ENCODE measurements around the gene TBXAS1.

TBXAS1 gene

GRCh38 chr7:140004672-140005071 lies 175.6 kb downstream of the TBXAS1 start:
- no peak overlapping the region for H3K27ac ChIP-seq (ENCODE audit: low read depth, low read length)
- H3K36me3 ChIP-seq (ENCODE audit: control insufficient read depth in 5 of 5, insufficient read depth in 5 of 5, low read length in 5 of 5) = no peaks in the 10 kb centered on the region
- H3K4me1 ChIP-seq (ENCODE audit: control insufficient read depth in 5 of 5, insufficient read depth in 5 of 5, low read length in 5 of 5) = no peaks in the 10 kb centered on the region
- no peak overlapping the region for H3K4me3 ChIP-seq (ENCODE audit: low read depth in 1 of 5, low read length in 5 of 5)
- H3K9me3 ChIP-seq (ENCODE audit: control insufficient read depth in 5 of 5, low read length in 5 of 5) = no peaks in the 10 kb centered on the region
- H3K9ac ChIP-seq (ENCODE audit: low read length in 5 of 5) = no peak overlapping the region
- no peaks in the 10 kb centered on the region for H3K27me3 ChIP-seq (ENCODE audit: control insufficient read depth in 5 of 5, insufficient read depth in 4 of 5, low read length in 5 of 5)

- H3K4me3 ChIP-seq (ENCODE audit: low read depth in 1 of 5, low read length in 5 of 5) = no peak overlapping the region
- H3K27ac ChIP-seq (ENCODE audit: low read depth, low read length) = no peak overlapping the region
- no peaks in the 10 kb centered on the region for H3K4me1 ChIP-seq (ENCODE audit: control insufficient read depth in 5 of 5, insufficient read depth in 5 of 5, low read length in 5 of 5)
- H3K27me3 ChIP-seq (ENCODE audit: control insufficient read depth in 5 of 5, insufficient read depth in 4 of 5, low read length in 5 of 5) = no peaks in the 10 kb centered on the region
- no peak overlapping the region for H3K9ac ChIP-seq (ENCODE audit: low read length in 5 of 5)
- H3K9me3 ChIP-seq (ENCODE audit: control insufficient read depth in 5 of 5, low read length in 5 of 5) = no peaks in the 10 kb centered on the region
- H3K36me3 ChIP-seq (ENCODE audit: control insufficient read depth in 5 of 5, insufficient read depth in 5 of 5, low read length in 5 of 5) = peaks cover 0 to 2% (median 0%) of the 10 kb centered on the region in 5 donors
These were observed 176.3 kb downstream of the TBXAS1 start for GRCh38 chr7:140005341-140005740.

GRCh38 chr7:140005754-140006503 lies 176.9 kb downstream of the TBXAS1 start:
- H3K27me3 ChIP-seq (ENCODE audit: control insufficient read depth in 5 of 5, insufficient read depth in 4 of 5, low read length in 5 of 5) = no peaks in the 10 kb centered on the region
- H3K36me3 ChIP-seq (ENCODE audit: control insufficient read depth in 5 of 5, insufficient read depth in 5 of 5, low read length in 5 of 5) = peaks cover 0 to 4% (median 0%) of the 10 kb centered on the region in 5 donors
- no peaks in the 10 kb centered on the region for H3K4me1 ChIP-seq (ENCODE audit: control insufficient read depth in 5 of 5, insufficient read depth in 5 of 5, low read length in 5 of 5)
- H3K27ac ChIP-seq (ENCODE audit: low read depth, low read length) = no peak overlapping the region
- H3K9me3 ChIP-seq (ENCODE audit: control insufficient read depth in 5 of 5, low read length in 5 of 5) = no peaks in the 10 kb centered on the region
- H3K4me3 ChIP-seq (ENCODE audit: low read depth in 1 of 5, low read length in 5 of 5) = no peak overlapping the region
- H3K9ac ChIP-seq (ENCODE audit: low read length in 5 of 5) = no peak overlapping the region

GRCh38 chr7:140006600-140006999 lies 177.5 kb downstream of the TBXAS1 start:
- no peak overlapping the region for H3K27ac ChIP-seq (ENCODE audit: low read depth, low read length)
- peaks cover 0 to 4% (median 0%) of the 10 kb centered on the region in 5 donors for H3K36me3 ChIP-seq (ENCODE audit: control insufficient read depth in 5 of 5, insufficient read depth in 5 of 5, low read length in 5 of 5)
- H3K4me1 ChIP-seq (ENCODE audit: control insufficient read depth in 5 of 5, insufficient read depth in 5 of 5, low read length in 5 of 5) = no peaks in the 10 kb centered on the region
- no peaks in the 10 kb centered on the region for H3K27me3 ChIP-seq (ENCODE audit: control insufficient read depth in 5 of 5, insufficient read depth in 4 of 5, low read length in 5 of 5)
- H3K4me3 ChIP-seq (ENCODE audit: low read depth in 1 of 5, low read length in 5 of 5) = no peak overlapping the region
- H3K9ac ChIP-seq (ENCODE audit: low read length in 5 of 5) = no peak overlapping the region
- H3K9me3 ChIP-seq (ENCODE audit: control insufficient read depth in 5 of 5, low read length in 5 of 5) = no peaks in the 10 kb centered on the region

GRCh38 chr7:140007051-140007690 lies 178.1 kb downstream of the TBXAS1 start:
- Histone ChIP-seq H3K9ac (ENCODE audit: low read length in 5 of 5) (no peak overlapping the region), H3K27me3 (ENCODE audit: control insufficient read depth in 5 of 5, insufficient read depth in 4 of 5, low read length in 5 of 5) (no peaks in the 10 kb centered on the region), H3K4me1 (ENCODE audit: control insufficient read depth in 5 of 5, insufficient read depth in 5 of 5, low read length in 5 of 5) (no peaks in the 10 kb centered on the region), H3K27ac (ENCODE audit: low read depth, low read length) (no peak overlapping the region), H3K4me3 (ENCODE audit: low read depth in 1 of 5, low read length in 5 of 5) (no peak overlapping the region), H3K9me3 (ENCODE audit: control insufficient read depth in 5 of 5, low read length in 5 of 5) (no peaks in the 10 kb centered on the region), H3K36me3 (ENCODE audit: control insufficient read depth in 5 of 5, insufficient read depth in 5 of 5, low read length in 5 of 5) (peaks cover 0 to 4% (median 0%) of the 10 kb centered on the region in 5 donors)

- H3K27me3 ChIP-seq (ENCODE audit: control insufficient read depth in 5 of 5, insufficient read depth in 4 of 5, low read length in 5 of 5) = no peaks in the 10 kb centered on the region
- H3K9ac ChIP-seq (ENCODE audit: low read length in 5 of 5) = no peak overlapping the region
- peaks cover 0 to 11% (median 0%) of the 10 kb centered on the region in 5 donors for H3K36me3 ChIP-seq (ENCODE audit: control insufficient read depth in 5 of 5, insufficient read depth in 5 of 5, low read length in 5 of 5)
- H3K9me3 ChIP-seq (ENCODE audit: control insufficient read depth in 5 of 5, low read length in 5 of 5) = no peaks in the 10 kb centered on the region
- H3K27ac ChIP-seq (ENCODE audit: low read depth, low read length) = no peak overlapping the region
- no peak overlapping the region for H3K4me3 ChIP-seq (ENCODE audit: low read depth in 1 of 5, low read length in 5 of 5)
- H3K4me1 ChIP-seq (ENCODE audit: control insufficient read depth in 5 of 5, insufficient read depth in 5 of 5, low read length in 5 of 5) = no peaks in the 10 kb centered on the region
These were observed 179.9 kb downstream of the TBXAS1 start for GRCh38 chr7:140008755-140009610.

GRCh38 chr7:140009735-140010134 lies 180.7 kb downstream of the TBXAS1 start:
- Histone ChIP-seq H3K27ac (ENCODE audit: low read depth, low read length) (no peak overlapping the region), H3K9ac (ENCODE audit: low read length in 5 of 5) (no peak overlapping the region), H3K36me3 (ENCODE audit: control insufficient read depth in 5 of 5, insufficient read depth in 5 of 5, low read length in 5 of 5) (peaks cover 0 to 11% (median 0%) of the 10 kb centered on the region in 5 donors), H3K4me3 (ENCODE audit: low read depth in 1 of 5, low read length in 5 of 5) (no peak overlapping the region), H3K4me1 (ENCODE audit: control insufficient read depth in 5 of 5, insufficient read depth in 5 of 5, low read length in 5 of 5) (no peaks in the 10 kb centered on the region), H3K9me3 (ENCODE audit: control insufficient read depth in 5 of 5, low read length in 5 of 5) (no peaks in the 10 kb centered on the region), H3K27me3 (ENCODE audit: control insufficient read depth in 5 of 5, insufficient read depth in 4 of 5, low read length in 5 of 5) (no peaks in the 10 kb centered on the region)

- no peaks in the 10 kb centered on the region for H3K9me3 ChIP-seq (ENCODE audit: control insufficient read depth in 5 of 5, low read length in 5 of 5)
- no peak overlapping the region for H3K4me3 ChIP-seq (ENCODE audit: low read depth in 1 of 5, low read length in 5 of 5)
- no peaks in the 10 kb centered on the region for H3K27me3 ChIP-seq (ENCODE audit: control insufficient read depth in 5 of 5, insufficient read depth in 4 of 5, low read length in 5 of 5)
- H3K9ac ChIP-seq (ENCODE audit: low read length in 5 of 5) = no peak overlapping the region
- no peak overlapping the region for H3K27ac ChIP-seq (ENCODE audit: low read depth, low read length)
- H3K4me1 ChIP-seq (ENCODE audit: control insufficient read depth in 5 of 5, insufficient read depth in 5 of 5, low read length in 5 of 5) = no peaks in the 10 kb centered on the region
- H3K36me3 ChIP-seq (ENCODE audit: control insufficient read depth in 5 of 5, insufficient read depth in 5 of 5, low read length in 5 of 5) = peaks cover 0 to 11% (median 0%) of the 10 kb centered on the region in 5 donors
These were observed 181.3 kb downstream of the TBXAS1 start for GRCh38 chr7:140010194-140010895.

- H3K9ac ChIP-seq (ENCODE audit: low read length in 5 of 5) = no peak overlapping the region
- H3K4me1 ChIP-seq (ENCODE audit: control insufficient read depth in 5 of 5, insufficient read depth in 5 of 5, low read length in 5 of 5) = no peaks in the 10 kb centered on the region
- peaks cover 0 to 2% (median 0%) of the 10 kb centered on the region in 5 donors for H3K27me3 ChIP-seq (ENCODE audit: control insufficient read depth in 5 of 5, insufficient read depth in 4 of 5, low read length in 5 of 5)
- no peaks in the 10 kb centered on the region for H3K9me3 ChIP-seq (ENCODE audit: control insufficient read depth in 5 of 5, low read length in 5 of 5)
- peaks cover 0 to 18% (median 0%) of the 10 kb centered on the region in 5 donors for H3K36me3 ChIP-seq (ENCODE audit: control insufficient read depth in 5 of 5, insufficient read depth in 5 of 5, low read length in 5 of 5)
- H3K27ac ChIP-seq (ENCODE audit: low read depth, low read length) = no peak overlapping the region
- H3K4me3 ChIP-seq (ENCODE audit: low read depth in 1 of 5, low read length in 5 of 5) = no peak overlapping the region
These were observed 184.6 kb downstream of the TBXAS1 start for GRCh38 chr7:140013676-140014075.

All from subcutaneous abdominal adipose tissue (tissue), 5 donors.